ENCODE results near the gene XYLT1.

DNA sequence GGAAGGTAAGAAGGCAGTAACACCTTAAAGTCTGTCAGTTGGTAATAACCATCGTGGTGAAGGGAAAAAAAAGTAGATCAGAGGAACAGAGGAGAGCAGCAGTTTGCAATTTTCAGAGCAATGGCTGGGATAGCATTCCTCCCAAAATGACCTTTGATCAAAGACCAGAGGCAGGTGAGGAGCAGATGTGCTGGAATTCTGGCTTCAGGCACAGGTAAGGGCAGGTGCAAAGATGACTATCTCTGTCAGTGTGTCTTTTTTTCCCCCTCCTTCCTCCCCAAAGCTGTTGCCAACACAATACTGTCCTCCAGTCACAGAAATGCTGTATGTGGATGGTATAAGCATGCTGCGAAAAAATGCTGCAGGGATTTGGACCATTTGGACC, 166.7 kb downstream of the XYLT1 start:
- TF ChIP-seq, protein P1, sequence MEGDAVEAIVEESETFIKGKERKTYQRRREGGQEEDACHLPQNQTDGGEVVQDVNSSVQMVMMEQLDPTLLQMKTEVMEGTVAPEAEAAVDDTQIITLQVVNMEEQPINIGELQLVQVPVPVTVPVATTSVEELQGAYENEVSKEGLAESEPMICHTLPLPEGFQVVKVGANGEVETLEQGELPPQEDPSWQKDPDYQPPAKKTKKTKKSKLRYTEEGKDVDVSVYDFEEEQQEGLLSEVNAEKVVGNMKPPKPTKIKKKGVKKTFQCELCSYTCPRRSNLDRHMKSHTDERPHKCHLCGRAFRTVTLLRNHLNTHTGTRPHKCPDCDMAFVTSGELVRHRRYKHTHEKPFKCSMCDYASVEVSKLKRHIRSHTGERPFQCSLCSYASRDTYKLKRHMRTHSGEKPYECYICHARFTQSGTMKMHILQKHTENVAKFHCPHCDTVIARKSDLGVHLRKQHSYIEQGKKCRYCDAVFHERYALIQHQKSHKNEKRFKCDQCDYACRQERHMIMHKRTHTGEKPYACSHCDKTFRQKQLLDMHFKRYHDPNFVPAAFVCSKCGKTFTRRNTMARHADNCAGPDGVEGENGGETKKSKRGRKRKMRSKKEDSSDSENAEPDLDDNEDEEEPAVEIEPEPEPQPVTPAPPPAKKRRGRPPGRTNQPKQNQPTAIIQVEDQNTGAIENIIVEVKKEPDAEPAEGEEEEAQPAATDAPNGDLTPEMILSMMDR (IDR thresholded peaks at IDR 0.05): no peak
- no peak for TF ChIP-seq POLR2AphosphoS5 (IDR thresholded peaks at IDR 0.05; ENCODE audit: insufficient read depth in 1 of 2, low read depth in 1 of 2)
- no peak for TF ChIP-seq POLR2A (IDR thresholded peaks at IDR 0.05)

All from vagina (tissue), 2 donors.